GM12875 (cell line): ENCODE results near the gene ADGRV1.
A peak's percentile ranks its signal among the peaks of the same experiment; 100 is the strongest.

Experiments used
- H3K4me3 ChIP-seq: one replicate; pipeline ENCODE4 v1.5.1; 2011; ENCODE audit warnings: low read depth, low read length, control low read depth
- CTCF ChIP-seq: IDR thresholded peaks from 2 replicates; pipeline ENCODE4 v1.5.1; 2011; ENCODE audit warnings: low read depth, mild to moderate bottlenecking, control low read depth, inconsistent platforms, low read length, moderate library complexity, borderline replicate concordance; ENCODE audit not compliant: insufficient read depth

ADGRV1 gene

GRCh38 chr5:90802474-90803317, 244.1 kb downstream of the ADGRV1 start:
- TF ChIP-seq CTCF = peak; percentile 65; the same call in 1 of the 2 replicates
- no peak overlapping the region for H3K4me3 ChIP-seq

- H3K4me3 ChIP-seq = no peak overlapping the region
- TF ChIP-seq CTCF = no peak
Measured at GRCh38 chr5:90803381-90803780, 244.8 kb downstream of the ADGRV1 start.

GRCh38 chr5:90803876-90804275, 245.3 kb downstream of the ADGRV1 start:
- no peak for TF ChIP-seq CTCF
- no peak overlapping the region for H3K4me3 ChIP-seq

GRCh38 chr5:90807496-90807895, 248.9 kb downstream of the ADGRV1 start:
- TF ChIP-seq CTCF = no peak
- no peak overlapping the region for H3K4me3 ChIP-seq

- no peak for TF ChIP-seq CTCF
- no peak overlapping the region for H3K4me3 ChIP-seq
Measured at GRCh38 chr5:90809311-90810056, 250.9 kb downstream of the ADGRV1 start.

GRCh38 chr5:90810211-90810610, 251.6 kb downstream of the ADGRV1 start:
- TF ChIP-seq CTCF = no peak
- no peak overlapping the region for H3K4me3 ChIP-seq
